ENCODE results near the gene PRTN3.
A peak's percentile ranks its signal among the peaks of the same experiment; 100 is the strongest.
"Not testable (repeated sequence)": the region's sequence is repeated elsewhere in the genome, so short reads cannot be mapped to it uniquely, and the experiment has no call there.

PRTN3 gene

DNA sequence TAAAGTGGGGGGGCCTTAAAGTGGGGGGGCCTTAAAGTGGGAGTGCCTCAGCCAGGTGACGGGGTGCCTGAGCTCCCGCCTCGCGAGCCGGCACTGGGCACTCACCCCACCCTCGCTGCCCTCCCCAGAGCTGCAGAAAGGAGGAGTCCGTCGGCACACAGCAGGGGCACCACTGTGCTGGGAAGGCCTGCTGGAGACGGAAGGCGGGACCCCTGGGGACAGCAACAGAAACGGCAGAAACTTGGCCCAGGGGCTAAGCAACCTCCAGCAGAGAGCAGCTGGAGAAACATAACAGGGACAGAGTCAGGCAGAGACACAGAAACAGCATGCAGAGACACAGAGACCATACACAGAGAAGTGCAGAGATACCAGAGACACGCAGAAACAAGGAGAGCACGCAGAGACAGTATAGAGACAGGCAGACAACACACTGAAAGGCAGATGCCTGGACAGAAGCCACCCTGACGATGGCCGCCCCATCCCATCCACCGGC lies 26.5 kb downstream of the PRTN3 start:
- no peak for DNase-seq

DNA sequence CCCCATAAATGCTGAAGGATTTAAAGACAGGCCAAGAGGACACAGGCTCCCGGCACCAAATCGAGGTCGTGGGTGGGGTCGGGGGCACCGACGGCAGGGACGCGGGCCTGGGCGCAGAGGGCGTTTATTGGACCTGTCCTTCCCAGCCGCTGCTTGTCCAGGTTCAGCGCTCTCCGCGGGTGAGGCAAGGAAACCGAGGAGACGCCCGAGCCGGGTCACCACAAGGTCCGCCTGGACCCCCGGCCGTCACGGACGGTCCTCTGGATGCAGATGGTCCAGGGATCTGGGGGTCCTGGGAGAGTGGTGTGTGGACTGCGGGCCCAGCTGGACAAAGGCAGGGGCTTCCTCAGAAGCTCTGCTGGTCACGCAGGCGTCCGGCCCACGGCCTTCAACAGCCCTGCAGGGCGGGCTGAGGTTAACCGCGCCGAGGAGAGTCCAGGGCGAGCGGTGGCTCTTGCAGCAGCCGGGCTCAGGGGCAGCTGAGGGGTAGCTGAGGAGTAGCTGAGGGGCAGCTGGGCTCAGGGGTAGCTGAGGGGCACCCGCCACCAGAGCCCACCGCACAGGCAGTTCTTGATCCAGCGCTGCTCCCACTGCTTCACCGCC lies 27.2 kb downstream of the PRTN3 start:
- DNase-seq = no peak

DNA sequence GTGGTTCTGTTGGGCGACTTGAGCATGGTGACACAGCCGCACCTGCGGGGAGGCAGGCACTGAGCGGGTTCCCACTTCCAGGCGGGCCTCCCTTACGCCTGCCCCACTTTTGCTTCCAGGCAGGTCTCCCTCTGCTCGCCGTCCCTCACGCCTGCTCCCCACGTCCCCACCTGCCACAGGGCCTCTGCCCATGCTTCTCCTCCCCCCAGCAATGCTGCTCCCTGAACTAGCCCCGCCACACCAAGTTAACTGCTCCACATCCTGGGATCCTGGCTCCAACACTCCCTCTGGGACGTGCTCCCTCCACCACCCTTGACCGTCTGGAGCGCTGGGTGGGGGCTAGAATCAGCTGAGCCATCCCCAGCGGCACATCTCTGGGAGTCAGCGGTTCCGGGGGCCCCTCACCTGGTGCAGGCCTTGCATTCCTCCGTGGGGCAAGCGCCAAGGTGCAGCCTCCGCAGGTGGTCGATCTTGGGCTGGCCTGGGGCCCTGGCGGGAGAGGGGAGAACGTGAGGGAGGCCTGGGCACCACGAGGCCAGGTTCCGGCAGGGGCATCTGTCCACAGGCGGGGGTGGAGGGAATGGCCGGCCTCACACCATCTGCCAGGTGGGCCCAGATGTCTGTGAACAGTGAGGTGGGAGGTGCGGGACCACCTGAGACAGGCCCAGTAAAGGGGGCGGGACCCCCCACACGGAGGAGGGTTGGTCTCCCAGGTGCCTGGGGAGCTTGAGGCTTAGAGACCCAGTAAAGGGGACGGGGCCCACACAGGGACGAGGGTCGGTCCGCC lies 27.9 kb downstream of the PRTN3 start:
- no peak for DNase-seq

GRCh38 chr19:869245-870177 lies 28.7 kb downstream of the PRTN3 start:
- DNase-seq = no peak

GRCh38 chr19:870314-870713 lies 29.5 kb downstream of the PRTN3 start:
- DNase-seq = no peak

DNA sequence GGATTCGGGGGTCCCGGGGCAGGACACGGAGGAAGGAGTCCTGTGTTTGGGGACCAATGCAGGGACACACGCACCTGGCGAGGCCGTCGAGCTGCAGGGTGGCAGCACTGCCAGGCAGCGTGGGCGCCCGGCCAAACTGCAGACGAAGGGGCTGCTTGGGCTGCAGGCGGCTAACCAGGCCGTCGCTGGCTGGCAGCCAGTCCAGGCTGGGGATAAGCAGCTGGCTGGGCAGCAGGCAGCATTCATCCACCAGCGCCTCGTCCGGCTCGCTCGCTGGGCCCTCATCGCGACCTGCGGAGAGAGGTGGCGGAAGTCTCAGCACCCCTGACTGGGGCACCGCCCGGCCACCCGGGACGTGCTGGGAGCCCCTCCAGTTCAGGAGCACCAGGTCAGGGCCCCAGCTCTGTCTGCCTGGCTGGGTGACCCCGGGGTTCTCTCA lies 30.2 kb downstream of the PRTN3 start:
- DNase-seq = no peak

GRCh38 chr19:871446-872265 lies 30.9 kb downstream of the PRTN3 start:
- no peak for DNase-seq

DNA sequence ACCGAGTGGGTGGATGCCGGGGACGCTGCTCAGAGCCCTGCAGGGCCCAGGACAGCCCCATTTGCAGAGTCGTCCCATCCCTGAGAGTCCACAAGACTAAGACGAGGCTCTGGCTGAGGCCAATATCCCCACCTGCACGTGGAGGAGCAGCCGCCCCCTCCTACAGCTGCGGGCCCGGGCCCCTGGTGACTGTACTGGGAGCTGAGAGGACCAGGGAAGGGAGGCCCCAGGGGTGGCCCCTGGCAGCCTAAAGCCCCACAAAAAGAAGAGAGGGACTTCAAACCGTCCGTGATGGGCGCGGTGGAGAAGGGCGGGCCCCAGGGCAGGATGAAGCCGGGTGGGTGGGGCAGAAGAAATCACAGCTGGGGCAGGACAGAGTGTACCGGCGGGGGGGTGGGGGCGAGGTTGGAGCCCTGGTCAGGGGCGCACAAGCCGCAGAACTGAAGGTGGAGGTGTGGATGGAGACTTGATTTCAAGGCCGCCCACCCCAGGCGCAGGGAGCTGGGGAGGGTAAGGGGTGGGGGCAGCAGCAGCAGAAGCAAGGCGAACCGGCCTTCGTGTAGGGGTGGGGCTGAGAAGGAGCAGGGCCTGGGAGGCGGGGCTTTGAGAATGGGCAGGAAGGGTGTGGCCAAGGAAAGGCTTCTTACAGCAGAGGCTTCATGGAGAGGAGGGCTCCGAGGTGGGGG lies 31.6 kb downstream of the PRTN3 start:
- peak; percentile 79 for DNase-seq

DNA sequence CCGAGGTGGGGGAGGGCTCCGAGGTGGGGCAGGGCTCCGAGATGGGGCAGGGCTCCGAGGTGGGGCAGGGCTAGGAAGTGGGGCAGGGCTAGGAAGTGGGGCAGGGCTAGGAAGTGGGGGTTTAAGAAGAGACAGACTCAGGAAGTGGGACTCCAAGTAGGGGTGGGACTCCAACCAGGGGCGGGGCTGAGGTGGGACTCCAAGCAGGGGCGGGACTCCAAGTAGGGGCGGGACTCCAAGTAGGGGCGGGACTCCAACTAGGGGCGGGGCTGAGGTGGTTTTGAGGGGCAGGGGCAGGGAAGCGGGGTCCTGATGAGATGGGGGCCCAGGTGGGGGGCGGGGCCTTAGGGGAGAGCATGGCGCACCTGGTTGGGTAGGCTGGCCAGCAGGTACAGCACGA lies 32.3 kb downstream of the PRTN3 start:
- DNase-seq = peak; percentile 82

DNA sequence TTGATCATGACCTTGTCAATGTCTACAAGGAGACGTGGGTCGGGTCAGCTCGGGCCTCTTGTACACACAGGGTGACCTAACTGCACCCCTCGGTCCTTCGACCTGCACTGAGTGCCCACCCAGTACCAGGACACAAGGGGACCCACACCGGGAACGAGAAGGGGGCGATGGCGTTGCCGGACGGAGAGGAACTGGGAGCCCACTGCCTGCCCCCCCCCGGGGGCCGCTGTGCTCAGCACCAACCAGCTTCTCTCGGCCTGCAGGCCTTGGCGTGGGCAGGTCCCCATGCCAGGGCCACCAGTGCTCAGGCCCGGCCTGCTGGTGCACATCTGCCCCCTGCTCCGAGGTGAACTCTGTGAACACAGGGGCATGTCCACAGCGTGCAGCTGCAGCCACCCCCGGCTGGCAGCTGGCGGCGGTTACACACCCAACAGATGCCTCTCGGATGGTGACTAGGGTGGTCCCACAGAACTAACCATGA lies 32.8 kb downstream of the PRTN3 start:
- DNase-seq = no peak

DNA sequence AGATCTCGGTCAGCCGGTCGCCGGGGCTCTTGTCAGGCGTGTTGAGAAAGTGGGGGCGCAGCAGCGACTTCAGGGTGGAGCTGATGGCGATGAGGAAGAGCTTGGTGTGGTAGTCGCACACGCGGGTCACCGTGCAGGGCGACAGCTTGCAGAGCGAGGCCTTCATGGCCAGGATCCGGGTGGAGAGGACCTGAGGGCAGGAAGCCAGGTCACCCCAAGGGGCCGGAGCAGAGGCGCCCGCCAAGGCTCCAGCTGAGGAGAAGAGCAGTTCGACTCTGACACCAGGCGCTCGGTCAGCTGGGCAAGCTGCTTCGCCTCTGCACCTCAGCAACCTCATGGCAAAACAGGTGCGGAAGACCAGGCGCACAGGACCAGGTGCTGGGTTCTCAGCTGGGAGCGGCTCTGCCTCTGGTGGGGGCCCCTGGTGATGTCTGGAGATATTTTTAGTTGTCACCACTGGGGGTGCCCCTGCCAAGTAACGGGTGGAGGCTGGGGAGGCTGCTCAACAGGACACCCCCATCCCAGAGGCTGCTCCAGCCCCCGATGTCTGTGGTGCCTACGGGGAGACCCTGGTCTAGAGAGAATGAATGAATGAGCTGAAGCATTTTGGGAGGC lies 34.6 kb downstream of the PRTN3 start:
- no peak for DNase-seq

- DNase-seq = no peak
Measured at GRCh38 chr19:876089-876488, 35.3 kb downstream of the PRTN3 start.

DNA sequence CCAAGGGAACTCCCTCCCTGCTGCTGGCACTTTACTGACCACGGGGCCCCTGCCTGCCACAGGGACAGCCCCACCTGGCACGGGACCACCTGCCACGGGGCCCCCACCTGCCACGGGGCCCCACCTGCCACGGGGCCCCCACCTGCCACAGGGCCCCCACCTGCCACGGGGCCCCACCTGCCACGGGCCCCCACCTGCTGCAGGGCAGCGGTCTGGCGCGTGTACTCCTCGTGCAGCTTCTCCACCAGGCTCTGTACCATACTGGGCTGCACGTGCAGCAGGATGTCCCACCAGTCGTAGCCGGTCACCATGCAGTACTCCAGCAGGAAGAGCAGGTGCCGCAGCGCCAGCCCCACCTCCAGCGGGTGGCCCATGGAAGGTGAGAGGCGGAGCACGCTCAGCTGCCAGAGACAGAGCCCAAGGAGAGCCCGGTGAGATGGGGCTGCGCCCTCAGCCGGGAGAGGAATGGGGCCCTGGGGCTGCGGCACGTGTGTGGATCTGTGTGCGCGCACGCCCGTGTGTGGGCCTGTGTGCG lies 36.0 kb downstream of the PRTN3 start:
- no peak for DNase-seq

DNA sequence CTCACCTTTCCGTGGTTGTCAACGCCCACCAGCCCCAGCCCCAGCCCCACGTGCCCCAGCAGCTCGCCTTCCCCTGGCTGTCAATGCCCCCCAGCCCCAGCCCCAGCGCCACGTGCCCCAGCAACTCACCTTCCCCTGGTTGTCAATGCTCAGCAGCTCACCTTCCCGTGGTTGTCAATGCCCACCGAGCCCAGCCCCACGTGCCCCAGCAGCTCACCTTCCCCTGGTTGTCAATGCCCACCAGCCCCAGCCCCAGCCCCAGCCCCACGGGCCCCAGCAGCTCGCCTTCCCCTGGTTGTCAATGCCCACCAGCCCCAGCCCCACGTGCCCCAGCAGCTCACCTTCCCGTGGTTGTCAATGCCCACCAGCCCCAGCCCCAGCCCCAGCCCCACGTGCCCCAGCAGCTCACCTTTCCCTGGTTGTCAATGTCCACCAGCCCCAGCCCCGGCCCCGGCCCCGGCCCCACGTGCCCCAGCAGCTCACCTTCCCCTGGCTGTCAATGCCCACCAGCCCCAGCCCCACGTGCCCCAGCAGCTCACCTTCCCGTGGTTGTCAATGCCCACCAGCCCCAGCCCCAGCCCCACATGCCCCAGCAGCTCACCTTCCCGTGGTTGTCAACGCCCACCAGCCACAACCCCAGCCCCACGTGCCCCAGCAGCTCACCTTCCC lies 37.3 kb downstream of the PRTN3 start:
- not testable (repeated sequence) for DNase-seq

- DNase-seq = not testable (repeated sequence)
Measured at GRCh38 chr19:878751-879561, 38.2 kb downstream of the PRTN3 start.

GRCh38 chr19:879711-880438 lies 39.1 kb downstream of the PRTN3 start:
- no peak for DNase-seq

- no peak for DNase-seq
Measured at GRCh38 chr19:881385-882071, 40.7 kb downstream of the PRTN3 start.

Data from central memory CD4-positive, alpha-beta T cell (primary cell).